GM18909 (cell line): ENCODE results near the gene WNT9B.

Source experiments
- ATAC-seq: cut with Tn5 transposase; IDR thresholded peaks from one replicate; pipeline ENCODE4 v1.9.1; 2021; ENCODE audit warnings: mild to moderate bottlenecking; ENCODE audit not compliant: unreplicated experiment, poor library complexity

WNT9B gene, protein sequence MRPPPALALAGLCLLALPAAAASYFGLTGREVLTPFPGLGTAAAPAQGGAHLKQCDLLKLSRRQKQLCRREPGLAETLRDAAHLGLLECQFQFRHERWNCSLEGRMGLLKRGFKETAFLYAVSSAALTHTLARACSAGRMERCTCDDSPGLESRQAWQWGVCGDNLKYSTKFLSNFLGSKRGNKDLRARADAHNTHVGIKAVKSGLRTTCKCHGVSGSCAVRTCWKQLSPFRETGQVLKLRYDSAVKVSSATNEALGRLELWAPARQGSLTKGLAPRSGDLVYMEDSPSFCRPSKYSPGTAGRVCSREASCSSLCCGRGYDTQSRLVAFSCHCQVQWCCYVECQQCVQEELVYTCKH

GRCh38 chr17:46851029-46851741, at the start of gene WNT9B:
Gene WNT9B, plus strand, starts transcription at chr17:46851583. Its CDS starts 56 bp downstream, at chr17:46851639.
- no peak for ATAC-seq

GRCh38 chr17:46802800-46803199, 48.6 kb upstream of the WNT9B start:
- ATAC-seq = no peak

DNA sequence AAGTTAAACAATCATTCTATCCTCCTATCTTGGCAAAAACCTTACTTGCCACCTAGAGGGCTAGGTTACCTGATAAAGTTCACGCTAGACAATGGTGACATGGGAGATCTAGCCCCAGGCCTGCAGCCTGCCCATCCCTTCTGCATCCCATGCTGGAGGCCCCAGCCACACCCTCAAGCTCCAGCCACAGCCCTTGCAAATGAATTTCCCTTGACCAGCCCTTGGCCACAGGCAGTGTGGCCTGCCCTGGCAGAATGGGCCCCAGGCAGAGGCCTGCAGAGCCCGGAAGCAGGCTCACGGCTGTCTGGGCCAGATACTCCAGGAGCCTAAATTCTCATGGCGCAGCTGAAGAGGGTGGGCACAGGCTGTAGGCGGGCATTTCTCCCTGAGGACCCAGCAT, 47.8 kb upstream of the WNT9B start:
- no peak for ATAC-seq

DNA sequence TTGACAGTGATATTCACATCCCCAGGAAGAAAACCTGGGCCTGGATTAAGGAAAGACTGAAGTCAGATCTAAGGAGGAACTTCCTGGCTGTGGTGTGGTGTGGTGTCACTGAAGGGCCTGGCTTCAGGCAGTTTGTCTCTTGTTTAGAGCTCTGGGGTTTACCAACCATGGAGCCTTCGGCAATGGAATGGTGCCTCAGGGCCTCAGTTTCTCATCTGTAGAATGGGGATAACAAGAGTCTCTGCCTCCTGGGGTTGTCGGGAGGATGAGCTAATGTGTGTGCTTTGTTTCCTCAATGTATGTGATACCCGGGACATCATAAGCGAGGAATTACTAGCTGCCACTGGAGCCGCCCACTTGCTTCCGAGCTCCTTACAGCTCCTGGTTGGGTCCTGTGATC, 45.6 kb upstream of the WNT9B start:
- ATAC-seq = no peak

DNA sequence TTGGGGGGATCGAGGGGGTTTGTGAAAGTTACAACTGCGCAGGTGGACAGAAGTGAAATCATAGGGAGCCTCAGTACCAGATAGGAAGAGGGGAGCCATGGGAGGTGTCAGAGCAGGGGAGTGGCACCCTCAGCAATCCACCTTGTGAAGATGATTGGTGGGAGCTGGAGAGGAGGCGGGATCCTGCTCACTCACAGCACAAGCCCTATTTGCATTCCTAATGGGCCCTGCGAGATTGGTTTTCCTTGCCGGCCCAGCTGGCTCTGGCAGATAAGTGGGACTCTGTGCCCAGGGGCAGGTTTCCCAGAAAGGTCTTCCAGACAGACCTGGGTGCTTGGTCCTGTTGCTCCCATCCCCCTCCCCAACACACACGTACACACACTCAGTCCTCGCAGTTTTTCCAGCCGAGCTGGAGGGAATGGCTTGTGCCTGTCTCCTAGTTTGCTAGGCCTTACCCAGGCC, 42.2 kb upstream of the WNT9B start:
- ATAC-seq = no peak

DNA sequence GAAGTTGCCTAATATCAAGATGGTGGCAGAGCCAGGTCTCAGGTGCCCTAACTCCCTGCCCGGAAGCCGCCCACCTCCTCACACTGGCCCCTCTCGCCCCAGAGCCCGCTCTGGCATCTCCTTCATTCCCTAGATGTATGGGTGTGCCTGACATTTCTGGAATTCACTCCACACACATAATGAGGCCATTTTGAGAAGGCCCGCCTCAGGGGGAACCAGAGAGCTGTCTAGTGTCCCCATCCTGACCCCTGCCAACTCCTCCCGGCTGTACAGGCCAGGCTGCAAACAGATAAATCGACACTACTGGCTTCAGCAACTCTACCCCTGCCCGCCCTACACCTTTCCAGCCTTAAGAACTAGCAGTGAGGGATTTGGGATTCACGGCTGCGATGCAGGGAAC, 40.5 kb upstream of the WNT9B start:
- ATAC-seq = no peak

- ATAC-seq = no peak
These were observed 39.3 kb upstream of the WNT9B start for GRCh38 chr17:46811978-46812583.

GRCh38 chr17:46812624-46813318, 38.6 kb upstream of the WNT9B start:
- ATAC-seq = no peak

- no peak for ATAC-seq
These were observed 37.5 kb upstream of the WNT9B start for GRCh38 chr17:46813920-46814319.

DNA sequence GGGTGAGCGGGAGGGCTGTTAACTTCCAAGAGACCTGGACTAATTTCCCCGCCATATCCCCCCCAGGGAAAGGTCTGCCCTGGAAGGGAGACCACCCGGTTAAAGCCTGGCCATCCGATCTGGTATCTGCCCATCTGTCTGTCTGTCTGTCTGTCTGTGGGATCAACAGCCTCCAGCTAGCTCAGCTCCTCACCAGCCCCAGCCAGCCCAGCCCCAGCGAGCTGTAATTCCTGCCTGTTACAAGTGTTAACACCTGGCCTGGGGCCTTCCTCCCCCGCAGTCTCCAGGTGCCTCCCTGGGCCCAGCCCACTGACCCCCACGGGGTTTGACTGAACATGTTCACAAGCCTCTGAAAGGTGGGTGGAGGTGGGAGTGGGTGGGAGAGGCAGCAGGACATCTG, 36.9 kb upstream of the WNT9B start:
- ATAC-seq = no peak

- no peak for ATAC-seq
These were observed 35.7 kb upstream of the WNT9B start for GRCh38 chr17:46815474-46816353.

DNA sequence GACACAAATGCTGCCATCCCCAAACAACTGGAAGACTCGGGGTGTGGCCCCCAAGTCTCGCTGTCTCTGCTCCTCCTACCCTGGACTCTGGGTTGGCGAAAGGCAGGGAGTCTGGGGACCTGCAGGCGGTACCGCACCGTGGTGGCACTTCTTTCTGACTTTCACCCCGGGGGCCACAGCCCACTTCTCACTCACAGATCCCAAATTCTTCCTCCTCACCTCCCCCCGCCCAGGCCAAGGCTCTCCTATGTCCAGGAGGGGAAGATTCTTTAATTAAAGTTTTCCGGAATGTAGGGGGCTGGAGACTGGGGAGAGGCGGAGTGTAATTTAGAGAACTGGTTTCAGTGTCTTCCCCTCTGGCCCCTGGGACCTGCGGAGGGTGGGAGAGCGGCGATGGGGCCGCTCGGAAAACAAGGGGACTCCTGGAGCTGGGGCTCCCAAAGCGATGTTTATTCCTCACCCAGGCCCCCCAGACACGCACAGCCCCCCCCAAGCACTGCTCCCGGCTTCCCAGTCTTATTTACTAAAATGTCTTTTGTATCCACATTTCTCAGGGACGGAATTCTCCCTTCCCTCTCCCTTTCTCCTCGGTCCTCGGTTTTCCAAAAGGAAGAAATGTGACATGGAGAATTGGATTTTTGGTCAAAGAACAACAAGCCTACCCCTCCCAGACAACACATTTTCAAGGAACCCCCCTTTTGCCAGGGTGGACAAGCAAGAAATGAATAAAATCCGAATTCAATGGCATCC, 34.1 kb upstream of the WNT9B start:
- ATAC-seq = no peak

GRCh38 chr17:46817901-46818209, 33.5 kb upstream of the WNT9B start:
- ATAC-seq = no peak

GRCh38 chr17:46818316-46818928, 33.0 kb upstream of the WNT9B start, which contains the start of gene WNT3:
Gene WNT3, minus strand, starts transcription at chr17:46818692. Its CDS starts 95 bp downstream, at chr17:46818597.
- no peak for ATAC-seq

DNA sequence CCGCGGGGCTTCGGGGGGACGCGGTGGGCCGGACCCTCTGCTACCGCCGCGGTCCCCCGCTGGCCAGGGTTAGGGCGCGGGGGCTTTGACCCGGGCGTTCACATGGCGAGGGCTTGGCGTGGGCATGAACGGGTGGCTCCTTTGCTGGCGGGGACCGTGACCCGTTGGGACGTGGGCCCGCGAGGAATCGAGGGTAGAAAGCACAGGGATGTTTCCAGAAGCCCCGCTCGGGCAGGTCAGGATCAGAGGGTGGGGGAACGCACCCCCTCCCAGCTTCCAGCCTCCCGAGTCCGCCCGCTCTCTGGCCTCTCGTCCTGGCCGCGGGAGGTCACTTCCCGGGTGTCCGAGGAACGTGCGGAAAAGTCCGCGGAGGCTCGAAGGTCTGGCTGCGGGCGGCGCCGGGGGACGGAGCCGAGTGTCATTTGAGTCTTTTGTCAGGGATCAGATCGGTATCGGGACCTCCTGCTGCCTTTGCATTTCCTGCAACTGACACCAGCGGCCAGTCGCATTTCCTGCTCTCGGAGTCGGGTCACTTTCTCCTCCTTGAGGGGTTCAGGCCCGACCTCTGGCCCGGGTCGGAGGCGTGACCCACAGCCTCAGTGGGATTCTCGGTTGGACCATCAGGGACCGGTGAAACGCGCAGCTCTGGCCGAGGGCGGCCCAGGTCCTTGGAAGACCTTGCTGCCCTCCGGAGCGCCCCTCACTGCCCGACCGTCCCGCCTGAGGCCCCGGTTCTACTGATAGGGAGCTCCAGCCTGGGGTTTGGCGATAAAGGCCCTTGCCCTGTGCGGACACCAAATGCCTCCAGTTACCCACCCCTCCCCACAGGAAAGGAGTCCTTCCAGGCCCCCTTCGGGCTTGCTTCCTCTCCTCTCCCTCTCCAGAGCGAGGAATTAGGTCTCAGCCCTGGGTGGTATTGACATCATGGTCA, 32.2 kb upstream of the WNT9B start:
- ATAC-seq = no peak

DNA sequence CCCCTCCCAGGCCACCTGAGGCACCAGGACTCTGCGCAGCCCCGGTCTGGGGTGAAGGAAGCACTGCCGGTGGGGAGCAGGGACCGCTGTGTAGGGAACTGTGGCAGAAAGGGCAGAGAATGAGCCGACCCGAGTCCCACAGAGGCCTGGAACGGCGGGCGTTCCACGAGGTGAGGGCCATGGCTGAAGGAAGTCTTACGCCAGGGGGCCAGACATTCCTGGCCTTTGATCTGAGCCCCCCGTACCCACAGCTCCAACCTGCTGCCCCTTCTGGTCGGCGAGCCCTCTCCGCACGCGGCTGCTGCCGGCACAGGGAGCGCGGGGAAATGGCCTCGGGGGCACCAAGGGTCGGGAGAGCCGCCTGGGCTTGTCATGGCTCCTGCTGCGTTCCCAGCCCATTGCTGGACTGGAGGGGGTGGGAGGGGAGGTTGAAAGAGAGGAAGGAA, 31.5 kb upstream of the WNT9B start:
- no peak for ATAC-seq

- ATAC-seq = no peak
These were observed 30.6 kb upstream of the WNT9B start for GRCh38 chr17:46820592-46821450.
